ENCODE results near the gene EVPLL.

The EVPLL gene

GRCh38 chr17:18353541-18353940, 24.0 kb upstream of the EVPLL start:
- TF ChIP-seq CTCF (IDR thresholded peaks at IDR 0.05; ENCODE audit: low read depth, low read length): no peak
- DNase-seq (ENCODE audit: extremely low read depth, low read depth): no peak

- no peak for TF ChIP-seq CTCF (IDR thresholded peaks at IDR 0.05; ENCODE audit: low read depth, low read length)
- peak; percentile 10 for DNase-seq (ENCODE audit: extremely low read depth, low read depth)
Measured at GRCh38 chr17:18356624-18357023, 21.0 kb upstream of the EVPLL start.

- TF ChIP-seq CTCF (IDR thresholded peaks at IDR 0.05; ENCODE audit: low read depth, low read length): no peak
- no peak for DNase-seq (ENCODE audit: extremely low read depth, low read depth)
Measured at GRCh38 chr17:18360518-18360917, 17.1 kb upstream of the EVPLL start.

- DNase-seq (ENCODE audit: extremely low read depth, low read depth): no peak
- no peak for TF ChIP-seq CTCF (IDR thresholded peaks at IDR 0.05; ENCODE audit: low read depth, low read length)
Measured at GRCh38 chr17:18361837-18362697, 15.5 kb upstream of the EVPLL start.

GRCh38 chr17:18362698-18363100, 14.9 kb upstream of the EVPLL start:
- no peak for TF ChIP-seq CTCF (IDR thresholded peaks at IDR 0.05; ENCODE audit: low read depth, low read length)
- DNase-seq (ENCODE audit: extremely low read depth, low read depth): peak; percentile 36

GRCh38 chr17:18363101-18364049, 14.2 kb upstream of the EVPLL start, which contains the start of gene SHMT1:
SHMT1 (minus strand) TSS chr17:18363550; CDS start chr17:18355981, 7,569 bp downstream.
- peak; percentile 56 for DNase-seq (ENCODE audit: extremely low read depth, low read depth)
- TF ChIP-seq CTCF (IDR thresholded peaks at IDR 0.05; ENCODE audit: low read depth, low read length): no peak

Measured in AG09319 (cell line).